Activated naive CD4-positive, alpha-beta T cell treated with anti-CD3 and anti-CD28 coated beads, Interleukin-2, amount 50 U/mL, for 72 hours (primary cell): Measurements from ENCODE around the gene MXRA7. TPM values are rescaled to one million over a fixed set of nuclear protein-coding genes. Genes with fewer than 3 reads are reported as not detected.
"Not testable (repeated sequence)": the region's sequence is repeated elsewhere in the genome, so short reads cannot be mapped to it uniquely, and the experiment has no call there.

Experiments
- ATAC-seq, 2 donors: fragments of 150-1000 bp; cut with Tn5 transposase; 2 replicates each; pipeline ENCODE4 v1.10.0; 2021; ENCODE audit warnings: mild to moderate bottlenecking in 2 of 2, moderate library complexity in 2 of 2
- DNase-seq, 2 donors: peaks; one replicate each; pipeline ENCODE4 v3.0.0; 2021 to 2022; ENCODE audit warnings: low spot score in 2 of 2
- H3K27ac Mint-ChIP-seq, 2 donors: one replicate each; pipeline ENCODE4 v1.8.0; 2022; ENCODE audit warnings: mild to moderate bottlenecking in 2 of 2, mixed read lengths in 2 of 2
- H3K36me3 Mint-ChIP-seq, 2 donors: one replicate each; pipeline ENCODE4 v1.8.0; 2022; ENCODE audit warnings: mixed read lengths in 2 of 2
- H3K9me3 Mint-ChIP-seq, 2 donors: one replicate each; pipeline ENCODE4 v1.8.0; 2022; ENCODE audit warnings: mixed read lengths in 2 of 2
- total RNA-seq, 2 donors: library from RNA; stranded (reverse); gene quantifications; one replicate each; pipeline ENCODE4 v1.2.3, GENCODE V29; 2022

Gene MXRA7, protein sequence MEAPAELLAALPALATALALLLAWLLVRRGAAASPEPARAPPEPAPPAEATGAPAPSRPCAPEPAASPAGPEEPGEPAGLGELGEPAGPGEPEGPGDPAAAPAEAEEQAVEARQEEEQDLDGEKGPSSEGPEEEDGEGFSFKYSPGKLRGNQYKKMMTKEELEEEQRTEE
- 1 to 10 TPM; 4.8 to 9.1 TPM for total RNA-seq

DNA sequence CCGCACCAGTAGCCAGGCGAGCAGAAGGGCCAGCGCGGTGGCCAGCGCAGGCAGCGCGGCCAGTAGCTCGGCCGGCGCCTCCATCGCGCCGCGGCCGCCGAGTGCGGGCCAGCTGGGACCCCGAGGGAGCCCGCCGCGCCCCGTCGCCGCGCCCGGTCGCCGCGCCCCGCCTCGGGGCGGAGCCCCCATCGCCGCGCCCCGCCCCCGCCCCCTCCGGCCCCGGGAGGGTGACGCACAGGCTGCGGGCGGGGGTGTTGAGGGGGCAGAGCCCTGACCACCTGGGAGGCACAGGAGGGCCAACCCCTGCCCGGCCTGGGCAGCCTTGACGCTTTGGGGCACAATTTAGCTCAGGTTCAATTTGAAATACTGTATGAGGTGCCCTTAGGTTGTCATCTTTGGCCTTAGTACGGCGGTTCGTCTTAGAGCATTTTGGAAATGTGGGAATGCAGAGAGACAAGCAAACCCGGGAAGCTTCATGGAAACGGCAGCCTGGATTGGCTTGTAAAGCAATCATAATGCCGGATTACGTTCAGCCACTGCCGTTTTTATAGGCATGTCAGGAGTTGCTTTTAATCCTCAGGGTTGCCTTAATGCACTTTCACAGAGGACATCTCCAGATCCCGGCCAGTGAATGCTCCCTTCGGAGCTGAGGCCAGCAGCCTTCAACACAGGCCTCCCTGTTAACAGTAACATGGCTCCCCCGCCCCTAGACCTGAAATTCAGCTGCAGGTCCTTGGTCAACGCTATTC is at the start of gene MXRA7:
Gene MXRA7 (minus strand): TSS at position 103 of the 749 bp plus-strand sequence. CDS start 19 bp downstream, at position 84.
- no peak within 1 kb of the TSS for H3K27ac Mint-ChIP-seq

DNA sequence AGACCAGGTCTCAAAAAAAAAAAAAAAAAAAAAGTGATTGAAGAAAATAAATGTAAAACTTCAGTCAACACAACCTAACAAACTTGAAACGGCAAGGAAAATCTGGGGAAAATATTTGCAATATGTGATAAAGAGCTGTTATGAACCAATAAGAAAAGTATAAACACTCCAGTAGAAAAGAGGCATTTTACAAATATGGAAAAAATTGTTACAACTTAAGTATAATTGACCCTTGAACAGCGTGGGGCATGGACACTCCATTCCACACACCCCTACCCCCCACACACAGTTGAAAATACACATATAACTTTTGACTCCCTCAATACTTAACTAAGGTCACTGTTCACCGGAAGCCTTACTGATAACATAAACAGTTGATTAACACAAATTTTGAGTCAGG is 47.8 kb upstream of the MXRA7 start:
- H3K36me3 Mint-ChIP-seq = peaks cover 5 to 7% of the 10 kb centered on the region in 2 donors
- no peaks in the 10 kb centered on the region for H3K9me3 Mint-ChIP-seq
- ATAC-seq = no peak

More for the DNA sequence above, at the start of gene MXRA7:
- DNase-seq (peak in 1 of 2 donors; percentile 65), ATAC-seq (peak; percentile 78 to 86)
- H3K36me3 Mint-ChIP-seq = peaks cover 2 to 5% of the 10 kb centered on the region in 2 donors
- no peaks in the 10 kb centered on the region for H3K9me3 Mint-ChIP-seq

GRCh38 chr17:76757256-76757655 is 46.5 kb upstream of the MXRA7 start:
- no peak for DNase-seq
- no peaks in the 10 kb centered on the region for H3K9me3 Mint-ChIP-seq

More for the DNA sequence above, 47.8 kb upstream of the MXRA7 start:
- no peak for DNase-seq
- H3K27ac Mint-ChIP-seq = no peak overlapping the region

GRCh38 chr17:76755285-76755684 is 44.5 kb upstream of the MXRA7 start:
- no peak overlapping the region for H3K27ac Mint-ChIP-seq
- no peak for ATAC-seq
- no peak for DNase-seq
- no peaks in the 10 kb centered on the region for H3K9me3 Mint-ChIP-seq
- H3K36me3 Mint-ChIP-seq = peaks cover 7 to 13% of the 10 kb centered on the region in 2 donors

More at GRCh38 chr17:76757256-76757655, 46.5 kb upstream of the MXRA7 start:
- Mint-ChIP-seq H3K36me3 (peaks cover 7 to 13% of the 10 kb centered on the region in 2 donors), H3K27ac (no peak overlapping the region)
- no peak for ATAC-seq

GRCh38 chr17:76753061-76753961 is 42.5 kb upstream of the MXRA7 start:
- ATAC-seq = peak; percentile 94 to 96
- peak overlapping the region; percentile 99 for H3K27ac Mint-ChIP-seq
- peaks cover 10 to 13% of the 10 kb centered on the region in 2 donors for H3K36me3 Mint-ChIP-seq
- DNase-seq = peak; percentile 38 to 58
- H3K9me3 Mint-ChIP-seq = no peaks in the 10 kb centered on the region

GRCh38 chr17:76752006-76752405 is 41.2 kb upstream of the MXRA7 start:
- peak; percentile 19 to 35 for ATAC-seq
- DNase-seq = no peak
- peak overlapping the region; percentile 99 for H3K27ac Mint-ChIP-seq
- H3K36me3 Mint-ChIP-seq = peaks cover 6 to 10% of the 10 kb centered on the region in 2 donors
- H3K9me3 Mint-ChIP-seq = no peaks in the 10 kb centered on the region

GRCh38 chr17:76751416-76751993 is 40.7 kb upstream of the MXRA7 start:
- DNase-seq (no peak), ATAC-seq (no peak)
- no peaks in the 10 kb centered on the region for H3K9me3 Mint-ChIP-seq
- peak overlapping the region in 1 of 2 donors; percentile 99 for H3K27ac Mint-ChIP-seq
- H3K36me3 Mint-ChIP-seq = peaks cover 7 to 8% of the 10 kb centered on the region in 2 donors

DNA sequence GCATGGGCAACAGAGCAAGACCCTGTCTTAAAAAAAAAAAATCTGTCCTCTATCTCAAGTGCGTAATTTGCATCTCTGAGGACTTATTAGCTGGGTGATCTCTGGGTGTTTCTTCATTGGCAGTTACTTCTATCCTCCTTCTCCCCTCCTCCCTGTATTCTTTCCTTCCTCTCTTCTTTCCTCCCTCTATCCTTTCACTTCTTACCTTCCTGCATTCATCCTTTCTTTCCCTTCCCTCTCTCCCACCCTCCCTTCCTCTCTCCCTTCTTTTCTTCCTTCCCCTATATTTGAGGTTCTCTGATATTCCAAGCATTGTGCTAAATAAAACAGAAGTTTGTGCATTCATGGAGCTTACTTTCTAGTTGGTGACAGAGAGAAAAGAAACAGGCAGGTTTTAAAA is 37.9 kb upstream of the MXRA7 start:
- ATAC-seq (no peak), DNase-seq (no peak)
- Mint-ChIP-seq H3K27ac (peak overlapping the region in 1 of 2 donors; percentile 69), H3K9me3 (no peaks in the 10 kb centered on the region), H3K36me3 (peaks cover 7 to 34% of the 10 kb centered on the region in 2 donors)

DNA sequence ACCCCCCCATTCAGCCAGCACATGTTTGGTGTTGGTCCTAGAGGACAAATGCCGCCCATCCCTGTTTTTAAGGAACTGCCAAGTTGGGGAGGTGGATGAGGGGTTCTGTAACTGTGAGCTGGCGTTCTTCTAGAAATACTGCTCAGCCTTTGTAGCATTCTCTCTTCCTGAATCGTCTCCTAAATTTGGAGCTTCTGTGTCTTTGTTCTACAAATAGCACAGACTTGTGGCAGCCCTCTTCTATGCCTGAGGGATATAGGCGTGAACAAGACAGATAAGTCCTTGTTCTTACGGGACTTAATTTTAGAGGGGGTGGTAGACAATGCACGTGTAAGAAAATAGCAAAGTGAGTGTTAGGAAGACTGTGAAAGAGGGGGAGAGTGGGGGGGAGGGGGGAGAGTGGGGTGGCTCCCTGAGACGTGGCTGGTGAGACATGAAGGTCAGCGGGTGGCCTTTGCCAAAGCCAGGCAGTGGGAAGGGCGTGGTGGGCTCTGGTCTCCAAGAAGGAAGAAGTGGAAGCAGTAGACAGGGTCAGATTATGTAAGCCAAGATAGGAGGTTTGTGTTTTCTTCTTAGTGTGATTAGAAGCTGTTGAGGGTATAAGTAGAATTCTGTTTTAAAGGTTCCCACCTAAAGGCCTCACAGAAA is 37.1 kb upstream of the MXRA7 start:
- DNase-seq (no peak), ATAC-seq (no peak)
- H3K27ac Mint-ChIP-seq = no peak overlapping the region
- no peaks in the 10 kb centered on the region for H3K9me3 Mint-ChIP-seq
- H3K36me3 Mint-ChIP-seq = peaks cover under 1 to 34% of the 10 kb centered on the region in 2 donors

DNA sequence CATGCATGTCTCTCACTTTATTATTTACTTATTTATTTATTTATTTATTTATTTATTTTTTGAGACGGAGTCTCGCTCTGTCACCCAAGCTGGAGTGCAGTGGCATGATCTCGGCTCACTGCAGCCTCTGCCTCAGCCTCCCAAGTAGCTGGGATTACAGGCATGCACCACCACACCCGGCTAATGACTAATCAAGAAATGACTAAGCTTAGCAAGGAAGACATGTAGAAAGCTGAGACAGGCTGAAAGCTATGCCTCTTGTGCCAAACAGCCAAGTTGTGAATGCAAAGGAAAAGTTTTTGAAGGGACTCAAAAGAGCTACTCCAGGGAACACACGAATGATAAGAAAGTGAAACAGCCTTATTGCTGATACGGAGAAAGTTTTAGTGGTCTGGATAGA is 35.0 kb upstream of the MXRA7 start:
- not testable (repeated sequence) for H3K9me3 Mint-ChIP-seq, DNase-seq
- Mint-ChIP-seq H3K36me3 (peaks cover 0 to 40% of the 10 kb centered on the region in 2 donors), H3K27ac (peak overlapping the region in 1 of 2 donors; percentile 36)
- ATAC-seq = peak; percentile 61 to 89

- Mint-ChIP-seq H3K9me3 (no peaks in the 10 kb centered on the region), H3K27ac (no peak overlapping the region), H3K36me3 (peaks cover 0 to 36% of the 10 kb centered on the region in 2 donors)
- ATAC-seq (peak; percentile 40 to 60), DNase-seq (no peak)
Observed at GRCh38 chr17:76744747-76745146, 34.0 kb upstream of the MXRA7 start.

GRCh38 chr17:76742958-76743357 is 32.2 kb upstream of the MXRA7 start:
- Mint-ChIP-seq H3K36me3 (peaks cover 10 to 36% of the 10 kb centered on the region in 2 donors), H3K9me3 (no peaks in the 10 kb centered on the region), H3K27ac (peak overlapping the region in 1 of 2 donors; percentile 9)
- ATAC-seq (peak; percentile 63 to 77), DNase-seq (no peak)

DNA sequence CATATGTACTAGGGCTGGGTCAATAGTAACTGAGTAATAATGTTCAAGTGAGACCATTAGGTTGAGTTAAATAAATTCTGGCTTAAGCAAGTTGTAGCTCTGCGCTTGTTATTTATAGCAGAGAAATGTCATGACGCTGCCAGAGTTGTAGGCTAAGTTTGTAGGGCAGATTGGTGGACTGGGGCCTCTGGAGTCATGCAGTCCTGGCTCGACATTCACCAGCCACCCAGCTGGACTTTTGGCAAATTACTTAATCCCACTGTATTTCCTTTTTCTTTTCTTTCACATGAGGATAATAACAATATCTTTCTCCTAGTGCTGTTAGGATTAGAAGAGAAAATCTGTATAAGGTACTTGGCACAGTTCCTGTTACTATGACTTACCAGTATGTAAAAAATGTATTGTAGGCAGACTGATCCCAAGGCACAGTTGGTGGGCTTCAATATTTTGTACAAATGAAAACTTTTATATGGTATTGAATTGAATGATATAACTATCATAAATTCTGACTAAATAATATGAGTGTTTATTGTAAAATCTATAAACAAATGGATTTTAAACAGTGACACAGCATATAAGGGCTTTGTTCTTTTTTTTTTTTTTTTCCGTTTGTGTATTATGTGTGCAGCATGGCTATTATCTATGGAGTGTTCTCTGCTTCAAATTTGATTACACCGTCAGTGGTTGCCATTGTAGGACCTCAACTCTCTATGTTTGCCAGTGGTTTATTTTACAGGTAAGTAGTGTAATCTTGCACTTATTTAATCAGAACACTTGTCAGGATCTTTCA is 29.8 kb upstream of the MXRA7 start:
- DNase-seq (no peak), ATAC-seq (no peak)
- Mint-ChIP-seq H3K36me3 (peaks cover 20 to 30% of the 10 kb centered on the region in 2 donors), H3K9me3 (no peaks in the 10 kb centered on the region), H3K27ac (no peak overlapping the region)

- not testable (repeated sequence) for DNase-seq, ATAC-seq, H3K27ac Mint-ChIP-seq, H3K9me3 Mint-ChIP-seq
- peaks cover 29 to 30% of the 10 kb centered on the region in 2 donors for H3K36me3 Mint-ChIP-seq
Observed at GRCh38 chr17:76739568-76740115, 28.9 kb upstream of the MXRA7 start.

GRCh38 chr17:76738468-76738850 is 27.7 kb upstream of the MXRA7 start:
- Mint-ChIP-seq H3K27ac (peak overlapping the region; percentile 97 to 100), H3K9me3 (peaks cover 0 to 3% of the 10 kb centered on the region in 2 donors), H3K36me3 (peaks cover 35 to 41% of the 10 kb centered on the region in 2 donors)
- DNase-seq (no peak), ATAC-seq (no peak)
